HG02852 (cell line): ENCODE data around the gene HOXA4.

Experiments used
- ATAC-seq: cut with Tn5 transposase; IDR thresholded peaks from one replicate; pipeline ENCODE4 v1.9.1; 2021; ENCODE audit warnings: mild to moderate bottlenecking, moderate library complexity; ENCODE audit not compliant: unreplicated experiment

The HOXA4 gene

GRCh38 chr7:27095050-27095896, 35.3 kb downstream of the HOXA4 start:
- peak; percentile 10 for ATAC-seq

GRCh38 chr7:27094304-27095049, 36.1 kb downstream of the HOXA4 start:
- ATAC-seq, result no peak

GRCh38 chr7:27093184-27093895, 37.2 kb downstream of the HOXA4 start:
- ATAC-seq, result no peak

- ATAC-seq, result no peak
These were observed 37.8 kb downstream of the HOXA4 start for GRCh38 chr7:27092819-27093110.

- no peak for ATAC-seq
These were observed 38.4 kb downstream of the HOXA4 start for GRCh38 chr7:27091941-27092818.

- no peak for ATAC-seq
These were observed 39.5 kb downstream of the HOXA4 start for GRCh38 chr7:27091105-27091504.

- no peak for ATAC-seq
These were observed 42.3 kb downstream of the HOXA4 start for GRCh38 chr7:27088002-27088922.

- no peak for ATAC-seq
These were observed 46.9 kb downstream of the HOXA4 start for GRCh38 chr7:27083646-27084045.

- ATAC-seq, result no peak
These were observed 48.4 kb downstream of the HOXA4 start for GRCh38 chr7:27082171-27082570.

GRCh38 chr7:27080844-27081436, 49.6 kb downstream of the HOXA4 start:
- no peak for ATAC-seq

- no peak for ATAC-seq
These were observed 51.2 kb downstream of the HOXA4 start for GRCh38 chr7:27079234-27079975.

GRCh38 chr7:27078616-27079233, 51.8 kb downstream of the HOXA4 start:
- no peak for ATAC-seq
